ENCODE data around the gene ACY1. TPM values are rescaled to one million over a fixed set of nuclear protein-coding genes. Genes with fewer than 3 reads are reported as not detected.

The ACY1 gene
- total and polyA plus RNA-seq, 2 of the 13 experiments (the other 11 are each of a cell fraction or from before 2014, with no cell fraction given), result 113 to 162 TPM

GRCh38 chr3:51985063-51985462, 1.7 kb downstream of the ACY1 start:
- WGBS (ENCODE audit: low lambda C conversion rate), result 65% methylated on average over 2 of the region's 6 CpGs
- H3K4me2 ChIP-seq (ENCODE audit: low read depth, low read length), result peak overlapping the region; percentile 98
- POLR2A ChIA-PET, result interaction anchor here (0.7 to 6.4 kb wide), 6 partner anchors 8 to 1066 kb away, joined by 3 to 187 read pairs (median 79); partner anchors contain the start of genes ABHD14A, ABHD14B, PARP3 and PCBP4

More at GRCh38 chr3:51985063-51985462, 1.7 kb downstream of the ACY1 start:
- peak overlapping the region; percentile 94 for H3K27ac ChIP-seq (ENCODE audit: extremely low read length, insufficient read depth, low read length)
- FAIRE-seq (no peak), DNase-seq (ENCODE audit: low spot score) (no peak), ATAC-seq (no peak)
- H3K4me3 ChIP-seq (replicated peaks in 1 of 3; ENCODE audit: insufficient read depth in 1 of 3, low read depth in 2 of 3, low read length in 3 of 3), result peak overlapping the region in 1 of 3 experiments; percentile 20; a peak in 1 of 6 replicates
- intact Hi-C loops (cut with micrococcal nuclease; ENCODE audit: unreplicated experiment), result no loop called here
- no TSS peak for BruUV-seq (replicated peaks)
- CTCF ChIA-PET (ENCODE audit: low intra/inter-chr PET ratio, low total read pairs), result no interaction called here
- H3K36me3 ChIP-seq (replicated peaks in 1 of 2; ENCODE audit: control insufficient read depth in 1 of 2, insufficient read depth in 2 of 2, low read length in 2 of 2), result peaks cover 0 to 1% of the 10 kb centered on the region in 2 experiments; a peak in 2 of 5 replicates
- in situ Hi-C loops (cut with HindIII; ENCODE audit: extremely low pct_ligation_motif_present, low pct_unique_long_range_greater_than_20kb), result no loop called here
- H4K20me1 ChIP-seq (ENCODE audit: insufficient read depth, low read length), result no peaks in the 10 kb centered on the region
- peaks cover 51% of the 10 kb centered on the region for H3K4me1 ChIP-seq (ENCODE audit: insufficient read depth, low read length)
- H3K79me2 ChIP-seq (ENCODE audit: insufficient read depth, low read length), result peaks cover 17% of the 10 kb centered on the region
- no peaks in the 10 kb centered on the region for H3K9me3 ChIP-seq (ENCODE audit: low read length)
- no peak overlapping the region for H2AFZ ChIP-seq (ENCODE audit: low read length)
- H3K27me3 ChIP-seq (ENCODE audit: control insufficient read depth in 1 of 2, insufficient read depth in 2 of 2, low read length in 2 of 2), result no peaks in the 10 kb centered on the region
- H3K9ac ChIP-seq (ENCODE audit: insufficient read depth, low read depth, low read length), result no peak overlapping the region; the same call in 1 of the 2 replicates
- TF ChIP-seq POLR2A (IDR thresholded peaks at IDR 0.05; ENCODE audit: insufficient read depth in 1 of 2, low read depth in 2 of 2, low read length in 2 of 2) (0 out of 4 replicates have a peak, but pooled peaks of 1 of the 2 experiments have one; percentile 1), RBFOX2 (IDR thresholded peaks at IDR 0.05; ENCODE audit: low read depth, low read length) (peak; percentile 38; the same call in 1 of the 2 replicates), ZNF768 (CRISPR knock-in tag; IDR thresholded peaks at IDR 0.05) (peak; percentile 13; the same call in 1 of the 2 replicates), AGO2 (optimal IDR thresholded peaks at IDR 0.05; ENCODE audit: low read depth, low read length) (peak; percentile 66), NFYB (CRISPR knock-in tag; IDR thresholded peaks at IDR 0.05) (no peak), ZNF496 (CRISPR knock-in tag; IDR thresholded peaks at IDR 0.05; ENCODE audit: insufficient replicate concordance) (no peak), POLR2G (IDR thresholded peaks at IDR 0.05; ENCODE audit: low read depth, low read length) (0 out of 2 replicates have a peak, but pooled peaks have one; percentile 37), ZNF674 (CRISPR knock-in tag; IDR thresholded peaks at IDR 0.05; ENCODE audit: low read depth) (no peak), NFATC3 (CRISPR knock-in tag; IDR thresholded peaks at IDR 0.05) (no peak)
- TF ChIP-seq, protein P1, sequence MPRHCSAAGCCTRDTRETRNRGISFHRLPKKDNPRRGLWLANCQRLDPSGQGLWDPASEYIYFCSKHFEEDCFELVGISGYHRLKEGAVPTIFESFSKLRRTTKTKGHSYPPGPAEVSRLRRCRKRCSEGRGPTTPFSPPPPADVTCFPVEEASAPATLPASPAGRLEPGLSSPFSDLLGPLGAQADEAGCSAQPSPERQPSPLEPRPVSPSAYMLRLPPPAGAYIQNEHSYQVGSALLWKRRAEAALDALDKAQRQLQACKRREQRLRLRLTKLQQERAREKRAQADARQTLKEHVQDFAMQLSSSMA (CRISPR knock-in tag; IDR thresholded peaks at IDR 0.05), result no peak
- TF ChIP-seq, protein P2, sequence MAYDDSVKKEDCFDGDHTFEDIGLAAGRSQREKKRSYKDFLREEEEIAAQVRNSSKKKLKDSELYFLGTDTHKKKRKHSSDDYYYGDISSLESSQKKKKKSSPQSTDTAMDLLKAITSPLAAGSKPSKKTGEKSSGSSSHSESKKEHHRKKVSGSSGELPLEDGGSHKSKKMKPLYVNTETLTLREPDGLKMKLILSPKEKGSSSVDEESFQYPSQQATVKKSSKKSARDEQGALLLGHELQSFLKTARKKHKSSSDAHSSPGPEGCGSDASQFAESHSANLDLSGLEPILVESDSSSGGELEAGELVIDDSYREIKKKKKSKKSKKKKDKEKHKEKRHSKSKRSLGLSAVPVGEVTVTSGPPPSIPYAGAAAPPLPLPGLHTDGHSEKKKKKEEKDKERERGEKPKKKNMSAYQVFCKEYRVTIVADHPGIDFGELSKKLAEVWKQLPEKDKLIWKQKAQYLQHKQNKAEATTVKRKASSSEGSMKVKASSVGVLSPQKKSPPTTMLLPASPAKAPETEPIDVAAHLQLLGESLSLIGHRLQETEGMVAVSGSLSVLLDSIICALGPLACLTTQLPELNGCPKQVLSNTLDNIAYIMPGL (CRISPR knock-in tag; IDR thresholded peaks at IDR 0.05; ENCODE audit: borderline replicate concordance in 1 of 2, low read depth in 1 of 2), result no peak

All from HepG2 (cell line).